ES-I3 (cell line): ENCODE results near the gene FBXO10.

ENCODE experiments used
- H3K36me3 ChIP-seq: 2 replicates; pipeline ENCODE4 v1.6.1; 2013; ENCODE audit warnings: mild to moderate bottlenecking, low read length, control low read depth, moderate library complexity; ENCODE audit not compliant: insufficient read depth
- H3K4me1 ChIP-seq: 2 replicates; pipeline ENCODE4 v1.6.1; 2013; ENCODE audit warnings: mild to moderate bottlenecking, control low read depth, low read length; ENCODE audit not compliant: insufficient read depth
- H3K9ac ChIP-seq: 2 replicates; pipeline ENCODE4 v1.6.1; 2013; ENCODE audit warnings: low read depth, mild to moderate bottlenecking, low read length, moderate library complexity
- H3K9me3 ChIP-seq: 2 replicates; pipeline ENCODE4 v1.6.1; 2013; ENCODE audit warnings: mild to moderate bottlenecking, low read length, moderate library complexity; ENCODE audit not compliant: control insufficient read depth, insufficient read depth

Gene FBXO10

GRCh38 chr9:37575001-37575400 lies 1.2 kb downstream of the FBXO10 start:
- Histone ChIP-seq H3K36me3 (no peaks in the 10 kb centered on the region), H3K9me3 (no peaks in the 10 kb centered on the region), H3K4me1 (peaks cover 19% of the 10 kb centered on the region), H3K9ac (peak overlapping the region; percentile 83; the same call in 1 of the 2 replicates)

DNA sequence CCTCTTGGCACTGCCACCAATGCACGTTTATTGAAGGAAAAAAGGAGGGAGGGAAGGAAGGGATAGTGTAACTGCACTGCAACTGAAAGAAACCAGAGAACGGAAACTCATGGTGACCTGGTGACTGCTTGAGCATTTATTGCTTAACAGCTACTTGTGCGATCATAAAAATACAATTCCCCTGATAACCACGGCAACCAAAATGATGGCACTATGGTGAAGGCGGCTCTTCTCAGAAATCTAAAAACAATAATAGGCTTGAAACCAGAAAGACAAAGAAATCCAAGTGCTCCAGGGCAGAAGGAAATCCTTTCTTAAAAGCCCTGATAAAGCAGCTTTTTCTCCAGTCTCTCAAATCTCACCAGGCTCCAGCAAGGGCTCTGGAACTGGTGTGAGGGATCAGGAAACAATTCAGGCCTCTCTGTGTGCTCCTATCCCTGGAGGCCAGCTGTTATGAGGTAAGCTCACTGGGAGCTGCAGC lies 1.9 kb downstream of the FBXO10 start:
- Histone ChIP-seq H3K9ac (no peak overlapping the region), H3K36me3 (no peaks in the 10 kb centered on the region), H3K4me1 (peaks cover 19% of the 10 kb centered on the region), H3K9me3 (no peaks in the 10 kb centered on the region)

GRCh38 chr9:37571282-37571681 lies 4.9 kb downstream of the FBXO10 start:
- Histone ChIP-seq H3K4me1 (peaks cover 19% of the 10 kb centered on the region), H3K36me3 (no peaks in the 10 kb centered on the region)

GRCh38 chr9:37566716-37567115 lies 9.5 kb downstream of the FBXO10 start:
- peaks cover 2% of the 10 kb centered on the region; the same call in 1 of the 2 replicates for H3K36me3 ChIP-seq
- H3K9ac ChIP-seq, result no peak overlapping the region
- H3K4me1 ChIP-seq, result peaks cover 3% of the 10 kb centered on the region; the same call in 1 of the 2 replicates
- peaks cover 5% of the 10 kb centered on the region; the same call in 1 of the 2 replicates for H3K9me3 ChIP-seq

More at GRCh38 chr9:37571282-37571681, 4.9 kb downstream of the FBXO10 start:
- Histone ChIP-seq H3K9ac (no peak overlapping the region), H3K9me3 (no peaks in the 10 kb centered on the region)

GRCh38 chr9:37565661-37566618 lies 10.2 kb downstream of the FBXO10 start:
- H3K4me1 ChIP-seq, result peaks cover 3% of the 10 kb centered on the region; the same call in 1 of the 2 replicates
- H3K9me3 ChIP-seq, result peaks cover 5% of the 10 kb centered on the region; the same call in 1 of the 2 replicates
- H3K36me3 ChIP-seq, result peaks cover 2% of the 10 kb centered on the region; the same call in 1 of the 2 replicates
- no peak overlapping the region for H3K9ac ChIP-seq

GRCh38 chr9:37564916-37565315 lies 11.3 kb downstream of the FBXO10 start:
- Histone ChIP-seq H3K9me3 (peaks cover 5% of the 10 kb centered on the region; the same call in 1 of the 2 replicates), H3K9ac (no peak overlapping the region), H3K4me1 (peaks cover 3% of the 10 kb centered on the region; the same call in 1 of the 2 replicates), H3K36me3 (peaks cover 2% of the 10 kb centered on the region; the same call in 1 of the 2 replicates)

GRCh38 chr9:37563806-37564513 lies 12.2 kb downstream of the FBXO10 start:
- Histone ChIP-seq H3K36me3 (peaks cover 2% of the 10 kb centered on the region; the same call in 1 of the 2 replicates), H3K4me1 (peaks cover 3% of the 10 kb centered on the region; the same call in 1 of the 2 replicates), H3K9me3 (peaks cover 5% of the 10 kb centered on the region; the same call in 1 of the 2 replicates), H3K9ac (no peak overlapping the region)

- peaks cover 5% of the 10 kb centered on the region; the same call in 1 of the 2 replicates for H3K9me3 ChIP-seq
- peaks cover 3% of the 10 kb centered on the region; the same call in 1 of the 2 replicates for H3K4me1 ChIP-seq
- H3K9ac ChIP-seq, result no peak overlapping the region
- peaks cover 2% of the 10 kb centered on the region; the same call in 1 of the 2 replicates for H3K36me3 ChIP-seq
Observed at GRCh38 chr9:37562826-37563225, 13.4 kb downstream of the FBXO10 start.

DNA sequence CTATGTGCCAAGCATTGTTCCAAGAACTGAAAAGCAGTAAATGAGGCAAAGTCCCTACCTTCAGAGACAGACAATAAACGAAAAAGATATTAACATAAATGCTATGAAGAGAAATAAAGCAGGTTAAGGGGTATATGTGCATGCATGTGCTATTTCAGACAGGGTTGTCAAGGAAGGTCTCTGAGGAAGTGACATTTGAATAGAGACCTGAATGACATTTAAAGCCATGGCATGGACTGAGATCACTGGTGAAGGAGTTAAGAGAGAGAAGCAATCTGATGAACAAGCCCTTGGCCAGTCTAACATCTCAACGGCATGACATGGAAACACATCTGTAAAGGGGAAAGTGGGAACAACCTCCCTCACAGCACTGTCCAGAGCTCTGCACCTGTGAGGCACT lies 14.5 kb downstream of the FBXO10 start:
- peaks cover 5% of the 10 kb centered on the region; the same call in 1 of the 2 replicates for H3K9me3 ChIP-seq
- H3K36me3 ChIP-seq, result peaks cover 2% of the 10 kb centered on the region; the same call in 1 of the 2 replicates
- H3K4me1 ChIP-seq, result peaks cover 3% of the 10 kb centered on the region; the same call in 1 of the 2 replicates

GRCh38 chr9:37559855-37560592 lies 16.2 kb downstream of the FBXO10 start:
- Histone ChIP-seq H3K9ac (no peak overlapping the region), H3K4me1 (no peaks in the 10 kb centered on the region), H3K36me3 (peaks cover 2% of the 10 kb centered on the region; the same call in 1 of the 2 replicates), H3K9me3 (peaks cover 5% of the 10 kb centered on the region; the same call in 1 of the 2 replicates)

More for the DNA sequence above, 14.5 kb downstream of the FBXO10 start:
- no peak overlapping the region for H3K9ac ChIP-seq

- H3K9me3 ChIP-seq, result no peaks in the 10 kb centered on the region
- no peaks in the 10 kb centered on the region for H3K4me1 ChIP-seq
- H3K9ac ChIP-seq, result no peak overlapping the region
- peaks cover 2% of the 10 kb centered on the region; the same call in 1 of the 2 replicates for H3K36me3 ChIP-seq
Observed at GRCh38 chr9:37559125-37559524, 17.1 kb downstream of the FBXO10 start.

GRCh38 chr9:37555786-37556185 lies 20.4 kb downstream of the FBXO10 start:
- Histone ChIP-seq H3K4me1 (no peaks in the 10 kb centered on the region), H3K36me3 (no peaks in the 10 kb centered on the region), H3K9ac (no peak overlapping the region), H3K9me3 (no peaks in the 10 kb centered on the region)

DNA sequence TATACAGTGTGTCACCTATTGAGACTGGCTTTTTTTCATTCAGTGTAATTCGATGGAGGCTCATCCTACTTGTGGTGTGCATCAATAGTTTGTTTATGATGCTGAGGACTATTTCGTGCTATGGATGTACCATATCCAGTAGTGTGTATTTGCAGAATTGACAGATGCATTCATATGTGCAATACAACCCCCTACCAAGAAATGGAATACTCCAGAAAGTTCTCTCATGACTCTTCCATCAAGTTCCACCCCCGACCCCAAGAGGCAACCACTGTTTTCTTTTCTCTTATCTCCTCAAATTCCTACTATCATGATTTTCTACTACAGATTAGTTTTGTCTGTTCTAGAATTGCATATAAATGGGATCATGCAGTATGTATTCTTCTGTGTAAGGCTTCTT lies 21.9 kb downstream of the FBXO10 start:
- Histone ChIP-seq H3K36me3 (no peaks in the 10 kb centered on the region), H3K9ac (no peak overlapping the region), H3K9me3 (no peaks in the 10 kb centered on the region), H3K4me1 (no peaks in the 10 kb centered on the region)
